Keratinocyte (primary cell): ENCODE data around the gene IKZF5. TPM values are rescaled to one million over a fixed set of nuclear protein-coding genes. Genes with fewer than 3 reads are reported as not detected.

Source experiments
- DNase-seq: peaks from one replicate; pipeline ENCODE4 v3.0.0-alpha.2; 2011; ENCODE audit warnings: low read depth, missing footprints, low spot score
- FAIRE-seq: peaks from 2 replicates; lab custom pipeline; 2011; peaks lifted over from hg19 to GRCh38; lab: Jason Lieb, UNC
- H2AFZ ChIP-seq: 2 replicates; pipeline ENCODE4 v1.6.0; 2012; ENCODE audit warnings: low read length, control low read depth, inconsistent platforms; ENCODE audit not compliant: control insufficient read depth
- H3K27ac ChIP-seq: 2 replicates; pipeline ENCODE4 v1.5.1; 2011; ENCODE audit warnings: low read length; ENCODE audit not compliant: control insufficient read depth, insufficient read depth
- H3K27me3 ChIP-seq: 3 replicates; pipeline ENCODE4 v1.6.0; 2011; ENCODE audit warnings: low read length; ENCODE audit not compliant: control insufficient read depth, insufficient read depth; ENCODE audit errors: extremely low read depth
- H3K36me3 ChIP-seq, 2 experiments: 2 replicates in 1 of 2; 3 replicates in 1 of 2; pipeline ENCODE4 v1.5.1; 2011; ENCODE audit warnings: low read length in 2 of 2, mild to moderate bottlenecking in 1 of 2; ENCODE audit not compliant: control insufficient read depth in 2 of 2, insufficient read depth in 2 of 2; ENCODE audit errors: extremely low read depth in 1 of 2
- H3K4me1 ChIP-seq: 3 replicates; pipeline ENCODE4 v1.5.1; 2011; ENCODE audit warnings: low read length; ENCODE audit not compliant: control insufficient read depth, insufficient read depth; ENCODE audit errors: extremely low read depth
- H3K4me2 ChIP-seq: 3 replicates; pipeline ENCODE4 v1.6.0; 2011; ENCODE audit warnings: low read depth, low read length; ENCODE audit not compliant: control insufficient read depth, insufficient read depth; ENCODE audit errors: extremely low read depth
- H3K4me3 ChIP-seq, 3 experiments: fragments of 200-600 bp in 1 of 3; sonication (generic) in 1 of 3; 2 replicates in 2 of 3; 3 replicates in 1 of 3; pipeline ENCODE4 v1.5.1; 2011 to 2016; ENCODE audit warnings: low read length in 3 of 3, mild to moderate bottlenecking in 3 of 3, control low read depth in 2 of 3, inconsistent platforms in 1 of 3, low read depth in 1 of 3, mixed read lengths in 1 of 3, mixed run types in 1 of 3, moderate library complexity in 1 of 3; ENCODE audit not compliant: control insufficient read depth in 2 of 3, insufficient read depth in 2 of 3; ENCODE audit errors: extremely low read depth in 1 of 3
- H3K79me2 ChIP-seq: 2 replicates; pipeline ENCODE4 v1.6.0; 2012; ENCODE audit warnings: low read length; ENCODE audit not compliant: control insufficient read depth, insufficient read depth
- H3K9ac ChIP-seq: 3 replicates; pipeline ENCODE4 v1.6.0; 2011; ENCODE audit warnings: low read length; ENCODE audit not compliant: control insufficient read depth, insufficient read depth; ENCODE audit errors: extremely low read depth
- H3K9me1 ChIP-seq: 3 replicates; pipeline ENCODE4 v1.6.0; 2011; ENCODE audit warnings: low read length; ENCODE audit not compliant: control insufficient read depth, insufficient read depth; ENCODE audit errors: extremely low read depth
- H3K9me3 ChIP-seq: 2 replicates; pipeline ENCODE4 v1.5.1; 2012; ENCODE audit warnings: low read depth, low read length; ENCODE audit not compliant: control insufficient read depth
- H4K20me1 ChIP-seq: 3 replicates; pipeline ENCODE4 v1.6.0; 2011; ENCODE audit warnings: low read length; ENCODE audit not compliant: control insufficient read depth, insufficient read depth; ENCODE audit errors: extremely low read depth
- EZH2 ChIP-seq: IDR thresholded peaks from one replicate; pipeline ENCODE4 v1.6.1; 2012; ENCODE audit warnings: inconsistent platforms, mild to moderate bottlenecking, low read length, moderate library complexity
- dilution Hi-C: fragments of 300-500 bp; cut with MboI; formaldehyde crosslinking; loops from one replicate; pipeline ENCODE4 v1.7.0; 2020; ENCODE audit warnings: low sequenced_read_pairs; ENCODE audit not compliant: extremely low pct_ligation_motif_present
- polyA plus RNA-seq, 5 experiments: library from polyadenylated mRNA; depleted of rRNA in 3 of 5; stranded (reverse) in 3 of 5; stranded (forward) in 1 of 5; unstranded in 1 of 5; fragments of >200 nt; gene quantifications; 1 replicate in 1 of 5; 2 replicates in 3 of 5; 3 replicates in 1 of 5; pipeline versions ENCODE4 v1.2.1 to v1.2.3, GENCODE V29; 2011 to 2012; ENCODE audit warnings: missing spikeins in 2 of 5, low read depth in 1 of 5, low replicate concordance in 1 of 5
- TF ChIP-seq, protein P1 (sequence below), 3 experiments: IDR thresholded peaks in 1 of 3; conservative IDR thresholded peaks in 1 of 3; optimal IDR thresholded peaks in 1 of 3; 2 replicates in 2 of 3; 3 replicates in 1 of 3; pipeline versions ENCODE3 to v1.5.1; 2011; ENCODE audit warnings: low read length in 3 of 3, mild to moderate bottlenecking in 3 of 3, moderate library complexity in 2 of 3, control low read depth in 1 of 3, inconsistent platforms in 1 of 3; ENCODE audit not compliant: insufficient read depth in 2 of 3; ENCODE audit errors: extremely low read depth in 1 of 3

The IKZF5 gene
- polyA plus RNA-seq, 1 donor (not counting 4 experiments of a cell fraction or from before 2014, with no cell fraction given) = 6.5 TPM

- no peaks in the 10 kb centered on the region for H3K27me3 ChIP-seq
- peaks cover 9% of the 10 kb centered on the region for H3K79me2 ChIP-seq
- DNase-seq (no peak), FAIRE-seq (no peak)
- H3K4me3 ChIP-seq = no peak overlapping the region
- no peaks in the 10 kb centered on the region for H3K9me1 ChIP-seq
- dilution Hi-C loops = no loop called here
- H2AFZ ChIP-seq = no peak overlapping the region
- no peaks in the 10 kb centered on the region for H4K20me1 ChIP-seq
- H3K4me1 ChIP-seq = no peaks in the 10 kb centered on the region
- H3K27ac ChIP-seq = no peak overlapping the region
- TF ChIP-seq, protein P1, sequence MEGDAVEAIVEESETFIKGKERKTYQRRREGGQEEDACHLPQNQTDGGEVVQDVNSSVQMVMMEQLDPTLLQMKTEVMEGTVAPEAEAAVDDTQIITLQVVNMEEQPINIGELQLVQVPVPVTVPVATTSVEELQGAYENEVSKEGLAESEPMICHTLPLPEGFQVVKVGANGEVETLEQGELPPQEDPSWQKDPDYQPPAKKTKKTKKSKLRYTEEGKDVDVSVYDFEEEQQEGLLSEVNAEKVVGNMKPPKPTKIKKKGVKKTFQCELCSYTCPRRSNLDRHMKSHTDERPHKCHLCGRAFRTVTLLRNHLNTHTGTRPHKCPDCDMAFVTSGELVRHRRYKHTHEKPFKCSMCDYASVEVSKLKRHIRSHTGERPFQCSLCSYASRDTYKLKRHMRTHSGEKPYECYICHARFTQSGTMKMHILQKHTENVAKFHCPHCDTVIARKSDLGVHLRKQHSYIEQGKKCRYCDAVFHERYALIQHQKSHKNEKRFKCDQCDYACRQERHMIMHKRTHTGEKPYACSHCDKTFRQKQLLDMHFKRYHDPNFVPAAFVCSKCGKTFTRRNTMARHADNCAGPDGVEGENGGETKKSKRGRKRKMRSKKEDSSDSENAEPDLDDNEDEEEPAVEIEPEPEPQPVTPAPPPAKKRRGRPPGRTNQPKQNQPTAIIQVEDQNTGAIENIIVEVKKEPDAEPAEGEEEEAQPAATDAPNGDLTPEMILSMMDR (optimal IDR thresholded peaks at IDR 0.05 in 1 of 3, IDR thresholded peaks at IDR 0.05 in 1 of 3, conservative IDR thresholded peaks at IDR 0.05 in 1 of 3; ENCODE audit: extremely low read depth in 1 of 3, insufficient read depth in 2 of 3, low read length in 3 of 3) = no peak
- no peak for TF ChIP-seq EZH2
- no peak overlapping the region for H3K4me2 ChIP-seq
- H3K9ac ChIP-seq = no peak overlapping the region
- H3K36me3 ChIP-seq = peaks cover 8 to 14% of the 10 kb centered on the region in 2 experiments
- H3K9me3 ChIP-seq = no peaks in the 10 kb centered on the region
Observed at GRCh38 chr10:122997864-122998263, 10.7 kb downstream of the IKZF5 start.

- Histone ChIP-seq H3K27ac (no peak overlapping the region), H4K20me1 (no peaks in the 10 kb centered on the region), H2AFZ (no peak overlapping the region), H3K27me3 (no peaks in the 10 kb centered on the region), H3K9ac (no peak overlapping the region), H3K36me3 (peaks cover 8 to 16% of the 10 kb centered on the region in 2 experiments), H3K4me3 (no peak overlapping the region), H3K9me1 (no peaks in the 10 kb centered on the region), H3K4me2 (no peak overlapping the region), H3K79me2 (peaks cover 8% of the 10 kb centered on the region), H3K4me1 (no peaks in the 10 kb centered on the region), H3K9me3 (no peaks in the 10 kb centered on the region)
- TF ChIP-seq, protein P1 (optimal IDR thresholded peaks at IDR 0.05 in 1 of 3, IDR thresholded peaks at IDR 0.05 in 1 of 3, conservative IDR thresholded peaks at IDR 0.05 in 1 of 3; ENCODE audit: extremely low read depth in 1 of 3, insufficient read depth in 2 of 3, low read length in 3 of 3) = no peak
- TF ChIP-seq EZH2 = no peak
- FAIRE-seq = no peak
- no peak for DNase-seq
- dilution Hi-C loops = no loop called here
Observed at GRCh38 chr10:122995936-122996335, 12.7 kb downstream of the IKZF5 start.
